Liver (tissue), 9 donors: ENCODE measurements around the gene SLC30A5. TPM values are rescaled to one million over a fixed set of nuclear protein-coding genes. Genes with fewer than 3 reads are reported as not detected.

Experiments
- DNase-seq: peaks from one replicate; pipeline ENCODE4 v3.0.0-alpha.2; 2017; ENCODE audit warnings: low spot score
- H3K27ac ChIP-seq, 2 donors: one replicate each; pipeline ENCODE4 v1.7.0; 2013; ENCODE audit warnings: inconsistent platforms in 2 of 2, low read length in 2 of 2, control low read depth in 1 of 2, low read depth in 1 of 2, mild to moderate bottlenecking in 1 of 2
- H3K27me3 ChIP-seq, 4 donors: one replicate each; pipeline versions ENCODE4 v1.6.1 to v1.7.0; 2013; ENCODE audit warnings: low read length in 3 of 4, inconsistent platforms in 1 of 4, mild to moderate bottlenecking in 1 of 4, moderate library complexity in 1 of 4; ENCODE audit not compliant: control insufficient read depth in 4 of 4, insufficient read depth in 4 of 4
- H3K36me3 ChIP-seq, 4 donors: one replicate each; pipeline versions ENCODE4 v1.6.1 to v1.7.0; 2013; ENCODE audit warnings: low read length in 3 of 4, mild to moderate bottlenecking in 3 of 4, low read depth in 1 of 4, moderate library complexity in 1 of 4; ENCODE audit not compliant: control insufficient read depth in 4 of 4, insufficient read depth in 3 of 4
- H3K4me1 ChIP-seq, 4 donors: one replicate each; pipeline versions ENCODE4 v1.6.1 to v1.7.0; 2013; ENCODE audit warnings: low read length in 3 of 4, mild to moderate bottlenecking in 3 of 4, moderate library complexity in 1 of 4; ENCODE audit not compliant: control insufficient read depth in 4 of 4, insufficient read depth in 4 of 4
- H3K4me3 ChIP-seq, 3 donors: one replicate each; pipeline versions ENCODE4 v1.6.1 to v1.7.0; 2013; ENCODE audit warnings: low read length in 3 of 3, control low read depth in 1 of 3, low read depth in 1 of 3, mild to moderate bottlenecking in 1 of 3
- H3K9ac ChIP-seq, 2 donors: one replicate each; pipeline ENCODE4 v1.7.0; 2013; ENCODE audit warnings: low read length in 2 of 2, mild to moderate bottlenecking in 2 of 2, moderate library complexity in 2 of 2, control low read depth in 1 of 2, low read depth in 1 of 2
- H3K9me3 ChIP-seq, 4 donors: one replicate each; pipeline versions ENCODE4 v1.6.1 to v1.7.0; 2013; ENCODE audit warnings: low read length in 3 of 4; ENCODE audit not compliant: control insufficient read depth in 4 of 4
- ATF3 ChIP-seq: IDR thresholded peaks from 2 replicates; pipeline ENCODE4 v1.6.1; 2016; ENCODE audit warnings: antibody characterized with exemption
- CTCF ChIP-seq: fragments of 150-350 bp; IDR thresholded peaks from 2 replicates; pipeline ENCODE4 v1.5.1; 2017; ENCODE audit warnings: improper control_type of control experiment, low read depth, low read length; ENCODE audit not compliant: missing input control
- EGR1 ChIP-seq, 2 donors: IDR thresholded peaks; 2 replicates each; pipeline ENCODE4 v1.6.1; 2016 to 2018; ENCODE audit warnings: antibody characterized with exemption in 2 of 2, low read depth in 2 of 2
- FOXA1 ChIP-seq: IDR thresholded peaks from 2 replicates; pipeline ENCODE4 v1.6.1; 2016; ENCODE audit warnings: antibody characterized with exemption
- FOXA2 ChIP-seq: IDR thresholded peaks from 2 replicates; pipeline ENCODE4 v1.6.1; 2016; ENCODE audit warnings: antibody characterized with exemption
- GABPA ChIP-seq, 2 donors: IDR thresholded peaks in 1 of 2; conservative IDR thresholded peaks in 1 of 2; 2 replicates each; pipeline ENCODE4 v1.6.1; 2016; ENCODE audit warnings: antibody characterized with exemption in 2 of 2, mild to moderate bottlenecking in 1 of 2, moderate library complexity in 1 of 2
- HNF4A ChIP-seq, 2 donors: conservative IDR thresholded peaks; 2 replicates each; pipeline ENCODE4 v1.6.1; 2016; ENCODE audit warnings: antibody characterized with exemption in 2 of 2, mild to moderate bottlenecking in 2 of 2
- HNF4G ChIP-seq: IDR thresholded peaks from 2 replicates; pipeline ENCODE4 v1.6.1; 2016; ENCODE audit warnings: antibody characterized with exemption
- JUND ChIP-seq, 2 donors: IDR thresholded peaks; 2 replicates each; pipeline ENCODE4 v1.6.1; 2016; ENCODE audit warnings: antibody characterized with exemption in 2 of 2
- MAX ChIP-seq: IDR thresholded peaks from 2 replicates; pipeline ENCODE4 v1.6.1; 2016; ENCODE audit warnings: antibody characterized with exemption
- NR2F2 ChIP-seq: IDR thresholded peaks from 2 replicates; pipeline ENCODE4 v1.6.1; 2016; ENCODE audit warnings: antibody characterized with exemption
- RAD21 ChIP-seq, 2 donors: IDR thresholded peaks; 2 replicates each; pipeline ENCODE4 v1.6.1; 2016; ENCODE audit warnings: antibody characterized with exemption in 2 of 2, mild to moderate bottlenecking in 2 of 2
- REST ChIP-seq: IDR thresholded peaks from 2 replicates; pipeline ENCODE4 v1.6.1; 2016; ENCODE audit warnings: antibody characterized with exemption, mild to moderate bottlenecking
- RXRA ChIP-seq, 2 donors: IDR thresholded peaks; 2 replicates each; pipeline ENCODE4 v1.6.1; 2017 to 2018; ENCODE audit warnings: antibody characterized with exemption in 2 of 2, mild to moderate bottlenecking in 1 of 2
- SP1 ChIP-seq: IDR thresholded peaks from 2 replicates; pipeline ENCODE4 v1.6.1; 2018; ENCODE audit warnings: antibody characterized with exemption, mild to moderate bottlenecking
- TAF1 ChIP-seq: conservative IDR thresholded peaks from 2 replicates; pipeline ENCODE4 v1.6.1; 2016; ENCODE audit warnings: antibody characterized with exemption, mild to moderate bottlenecking
- YY1 ChIP-seq: IDR thresholded peaks from 2 replicates; pipeline ENCODE4 v1.6.1; 2016; ENCODE audit warnings: antibody characterized with exemption, mild to moderate bottlenecking
- ZBTB33 ChIP-seq: IDR thresholded peaks from 2 replicates; pipeline ENCODE4 v1.6.1; 2016; ENCODE audit warnings: antibody characterized with exemption
- WGBS: extraction: QIAGEN DNeasy Blood & Tissue Kit; methylation state at CpG from one replicate; pipeline ENCODE4 v1.1.7; 2013; 5-methylcytosine and 5-hydroxymethylcytosine counted together
- polyA plus RNA-seq, 2 donors: library from polyadenylated mRNA; stranded (reverse) in 1 of 2; unstranded in 1 of 2; fragments of 200-250 nt in 1 of 2; fragments of >200 nt in 1 of 2; fragmentation: Nextera tagmentation in 1 of 2; extraction: Ambion mirVana in 1 of 2; gene quantifications; one replicate each; pipeline versions ENCODE4 v1.2.1 to v1.2.3, GENCODE V29; 2013 to 2015
- total RNA-seq, 2 donors: library from RNA; depleted of rRNA; stranded (reverse); fragments of >200 nt; gene quantifications; one replicate each; pipeline ENCODE4 v1.2.3, GENCODE V29; 2014
- donor health status: healthy.
- donor health status: healthy.
- donor health status: healthy.
- donor health status: healthy.
- donor health status: healthy.

SLC30A5 gene
- total and polyA plus RNA-seq, 4 donors = 15.5 to 37.8 (median 26.2) TPM

- Histone ChIP-seq H3K4me1 (peaks cover 0 to 4% (median 2%) of the 10 kb centered on the region in 4 donors), H3K27me3 (no peaks in the 10 kb centered on the region), H3K27ac (no peak overlapping the region), H3K4me3 (no peak overlapping the region), H3K36me3 (no peaks in the 10 kb centered on the region), H3K9ac (no peak overlapping the region), H3K9me3 (no peaks in the 10 kb centered on the region)
- no peak for DNase-seq
- TF ChIP-seq CTCF (no peak), REST (no peak), RAD21 (IDR thresholded peaks at IDR 0.05) (no peak), HNF4G (no peak), HNF4A (conservative IDR thresholded peaks at IDR 0.05) (no peak), MAX (no peak), EGR1 (IDR thresholded peaks at IDR 0.05; ENCODE audit: low read depth in 2 of 2) (no peak), FOXA2 (no peak), GABPA (IDR thresholded peaks at IDR 0.05 in 1 of 2, conservative IDR thresholded peaks at IDR 0.05 in 1 of 2) (no peak), TAF1 (no peak), ZBTB33 (no peak), NR2F2 (no peak), YY1 (no peak), ATF3 (no peak), JUND (IDR thresholded peaks at IDR 0.05) (no peak), RXRA (IDR thresholded peaks at IDR 0.05) (no peak)
- WGBS = 65% methylated on average over 2 of the region's 2 CpGs
These were observed 44.0 kb upstream of the SLC30A5 start for GRCh38 chr5:69049796-69050195.

GRCh38 chr5:69050214-69050613 is 43.6 kb upstream of the SLC30A5 start:
- H3K4me3 ChIP-seq = no peak overlapping the region
- no peak overlapping the region for H3K9ac ChIP-seq
- peaks cover 0 to 4% (median 2%) of the 10 kb centered on the region in 4 donors for H3K4me1 ChIP-seq
- no peak overlapping the region for H3K27ac ChIP-seq
- 86% methylated on average over 3 of the region's 3 CpGs for WGBS
- no peaks in the 10 kb centered on the region for H3K9me3 ChIP-seq
- no peaks in the 10 kb centered on the region for H3K36me3 ChIP-seq
- DNase-seq = no peak
- no peaks in the 10 kb centered on the region for H3K27me3 ChIP-seq
- TF ChIP-seq GABPA (IDR thresholded peaks at IDR 0.05 in 1 of 2, conservative IDR thresholded peaks at IDR 0.05 in 1 of 2) (no peak), ZBTB33 (no peak), FOXA2 (no peak), SP1 (no peak), HNF4A (conservative IDR thresholded peaks at IDR 0.05) (no peak), MAX (no peak), RXRA (IDR thresholded peaks at IDR 0.05) (no peak), FOXA1 (no peak), ATF3 (no peak), HNF4G (no peak), TAF1 (no peak), NR2F2 (no peak), CTCF (no peak), EGR1 (IDR thresholded peaks at IDR 0.05; ENCODE audit: low read depth in 2 of 2) (no peak), YY1 (no peak), JUND (IDR thresholded peaks at IDR 0.05) (no peak)
